ENCODE measurements around the gene PEX14. TPM values are rescaled to one million over a fixed set of nuclear protein-coding genes. Genes with fewer than 3 reads are reported as not detected.
A peak's percentile ranks its signal among the peaks of the same experiment; 100 is the strongest.

Gene PEX14
- total RNA-seq, 5 donors from 2014 or later (not counting 1 experiment from before 2014, with no cell fraction given): 22.3 to 24.5 (median 22.7) TPM

GRCh38 chr1:10629091-10629815 is 154.5 kb downstream of the PEX14 start:
- no peaks in the 10 kb centered on the region for H3K27me3 Mint-ChIP-seq
- no peaks in the 10 kb centered on the region for H3K4me1 Mint-ChIP-seq
- DNase-seq (no peak), ATAC-seq (replicated peaks in 1 of 4) (no peak)
- Histone ChIP-seq H3K4me1 (ENCODE audit: control insufficient read depth in 1 of 2, extremely low read depth in 1 of 2, insufficient read depth in 2 of 2, low read length in 2 of 2) (no peaks in the 10 kb centered on the region), H3K36me3 (ENCODE audit: control insufficient read depth in 2 of 2, extremely low read depth in 1 of 2, insufficient read depth in 1 of 2, low read length in 1 of 2) (peaks cover 20 to 37% of the 10 kb centered on the region in 2 donors), H3K27ac (ENCODE audit: low read length) (no peak overlapping the region), H3K9me3 (no peaks in the 10 kb centered on the region), H3K27me3 (replicated peaks in 1 of 2; ENCODE audit: control insufficient read depth in 2 of 2, extremely low read depth in 1 of 2, insufficient read depth in 2 of 2, low read length in 1 of 2) (no peaks in the 10 kb centered on the region), H3K4me3 (ENCODE audit: control insufficient read depth in 1 of 2, extremely low read depth in 1 of 2, low read length in 1 of 2) (no peak overlapping the region)
- ChIA-PET CTCF (no interaction called here), POLR2A (no interaction called here)
- no peak overlapping the region for H3K27ac Mint-ChIP-seq
- no peaks in the 10 kb centered on the region for H3K9me3 Mint-ChIP-seq
- H3K36me3 Mint-ChIP-seq: peaks cover 26% of the 10 kb centered on the region
- 92% methylated on average over 23 of the region's 25 CpGs for WGBS (ENCODE audit: insufficient coverage)
- H3K4me3 Mint-ChIP-seq: no peak overlapping the region

GRCh38 chr1:10629816-10630571 is 155.2 kb downstream of the PEX14 start:
- Histone ChIP-seq H3K9me3 (no peaks in the 10 kb centered on the region), H3K4me1 (ENCODE audit: control insufficient read depth in 1 of 2, extremely low read depth in 1 of 2, insufficient read depth in 2 of 2, low read length in 2 of 2) (no peaks in the 10 kb centered on the region), H3K4me3 (ENCODE audit: control insufficient read depth in 1 of 2, extremely low read depth in 1 of 2, low read length in 1 of 2) (no peak overlapping the region), H3K27ac (ENCODE audit: low read length) (no peak overlapping the region), H3K36me3 (ENCODE audit: control insufficient read depth in 2 of 2, extremely low read depth in 1 of 2, insufficient read depth in 1 of 2, low read length in 1 of 2) (peaks cover 13 to 33% of the 10 kb centered on the region in 2 donors), H3K27me3 (replicated peaks in 1 of 2; ENCODE audit: control insufficient read depth in 2 of 2, extremely low read depth in 1 of 2, insufficient read depth in 2 of 2, low read length in 1 of 2) (no peaks in the 10 kb centered on the region)
- H3K27me3 Mint-ChIP-seq: no peaks in the 10 kb centered on the region
- H3K4me1 Mint-ChIP-seq: no peaks in the 10 kb centered on the region
- 92% methylated on average over 28 of the region's 36 CpGs for WGBS (ENCODE audit: insufficient coverage)
- ChIA-PET POLR2A (no interaction called here), CTCF (no interaction called here)
- H3K4me3 Mint-ChIP-seq: no peak overlapping the region
- peak in 1 of 4 experiments; percentile 12 for ATAC-seq (replicated peaks in 1 of 4)
- DNase-seq: no peak
- no peak overlapping the region for H3K27ac Mint-ChIP-seq
- H3K36me3 Mint-ChIP-seq: peaks cover 22% of the 10 kb centered on the region
- no peaks in the 10 kb centered on the region for H3K9me3 Mint-ChIP-seq

GRCh38 chr1:10630661-10631120 is 155.9 kb downstream of the PEX14 start:
- H3K9me3 ChIP-seq: no peaks in the 10 kb centered on the region
- H3K36me3 ChIP-seq (ENCODE audit: control insufficient read depth in 2 of 2, extremely low read depth in 1 of 2, insufficient read depth in 1 of 2, low read length in 1 of 2): peaks cover 13 to 31% of the 10 kb centered on the region in 2 donors
- Mint-ChIP-seq H3K4me1 (no peaks in the 10 kb centered on the region), H3K9me3 (no peaks in the 10 kb centered on the region), H3K27ac (no peak overlapping the region), H3K36me3 (peaks cover 22% of the 10 kb centered on the region), H3K27me3 (no peaks in the 10 kb centered on the region), H3K4me3 (no peak overlapping the region)
- H3K4me1 ChIP-seq (ENCODE audit: control insufficient read depth in 1 of 2, extremely low read depth in 1 of 2, insufficient read depth in 2 of 2, low read length in 2 of 2): no peaks in the 10 kb centered on the region
- H3K4me3 ChIP-seq (ENCODE audit: control insufficient read depth in 1 of 2, extremely low read depth in 1 of 2, low read length in 1 of 2): no peak overlapping the region
- DNase-seq (no peak), ATAC-seq (replicated peaks in 1 of 4) (no peak)
- WGBS (ENCODE audit: insufficient coverage): 99% methylated on average over 10 of the region's 13 CpGs
- no peaks in the 10 kb centered on the region for H3K27me3 ChIP-seq (replicated peaks in 1 of 2; ENCODE audit: control insufficient read depth in 2 of 2, extremely low read depth in 1 of 2, insufficient read depth in 2 of 2, low read length in 1 of 2)
- H3K27ac ChIP-seq (ENCODE audit: low read length): no peak overlapping the region
- CTCF ChIA-PET: no interaction called here
- POLR2A ChIA-PET: no interaction called here

- Histone ChIP-seq H3K27ac (ENCODE audit: low read length) (no peak overlapping the region), H3K4me3 (ENCODE audit: control insufficient read depth in 1 of 2, extremely low read depth in 1 of 2, low read length in 1 of 2) (no peak overlapping the region), H3K27me3 (replicated peaks in 1 of 2; ENCODE audit: control insufficient read depth in 2 of 2, extremely low read depth in 1 of 2, insufficient read depth in 2 of 2, low read length in 1 of 2) (no peaks in the 10 kb centered on the region), H3K4me1 (ENCODE audit: control insufficient read depth in 1 of 2, extremely low read depth in 1 of 2, insufficient read depth in 2 of 2, low read length in 2 of 2) (no peaks in the 10 kb centered on the region), H3K36me3 (ENCODE audit: control insufficient read depth in 2 of 2, extremely low read depth in 1 of 2, insufficient read depth in 1 of 2, low read length in 1 of 2) (peaks cover 13 to 31% of the 10 kb centered on the region in 2 donors), H3K9me3 (no peaks in the 10 kb centered on the region)
- H3K4me3 Mint-ChIP-seq: no peak overlapping the region
- 89% methylated on average over 12 of the region's 20 CpGs for whole genome bisulfite sequencing (ENCODE audit: insufficient coverage)
- ChIA-PET POLR2A (no interaction called here), CTCF (no interaction called here)
- H3K27me3 Mint-ChIP-seq: no peaks in the 10 kb centered on the region
- DNase-seq (no peak), ATAC-seq (replicated peaks in 1 of 4) (no peak)
- no peak overlapping the region for H3K27ac Mint-ChIP-seq
- no peaks in the 10 kb centered on the region for H3K4me1 Mint-ChIP-seq
- no peaks in the 10 kb centered on the region for H3K9me3 Mint-ChIP-seq
- peaks cover 22% of the 10 kb centered on the region for H3K36me3 Mint-ChIP-seq
Measured at GRCh38 chr1:10631121-10631810, 156.5 kb downstream of the PEX14 start.

DNA sequence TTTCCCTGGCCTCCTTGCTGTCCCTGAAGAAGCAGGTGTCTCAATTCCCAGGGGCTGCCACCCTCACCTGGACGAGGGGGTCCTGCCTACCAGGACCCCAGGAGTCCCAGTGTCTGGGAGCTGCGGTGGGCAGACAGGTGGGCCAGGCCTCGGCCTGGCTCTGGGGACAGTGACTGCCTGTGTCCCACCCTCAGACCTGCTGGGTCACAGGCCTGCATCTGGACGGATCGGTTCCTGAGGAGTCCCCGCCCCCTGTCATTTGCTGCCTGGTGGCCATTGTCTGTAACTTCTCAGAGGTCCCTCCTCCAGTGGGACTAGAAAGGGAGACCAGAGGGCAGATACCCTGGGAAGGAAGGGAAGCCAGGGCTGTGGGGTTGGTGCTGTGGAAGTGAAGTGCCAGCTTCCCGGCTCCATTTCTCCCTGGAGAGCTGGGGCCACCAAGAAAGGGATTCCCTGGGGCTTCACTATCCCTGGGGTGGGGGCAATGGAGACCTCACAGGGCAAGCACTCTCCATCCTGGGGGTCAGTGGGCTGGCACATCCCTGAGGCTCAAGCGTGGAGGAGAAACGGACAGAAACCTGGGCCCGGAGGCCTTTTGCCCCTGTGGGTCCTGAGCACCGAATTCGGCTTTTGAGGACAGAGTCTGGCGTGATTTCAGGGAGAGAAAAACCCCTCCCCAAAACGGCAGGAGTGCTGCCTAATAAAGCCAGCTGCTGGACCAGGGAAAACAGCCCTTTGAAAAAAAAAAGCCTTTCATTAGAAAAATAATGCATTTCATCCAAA is 157.3 kb downstream of the PEX14 start:
- Mint-ChIP-seq H3K4me3 (no peak overlapping the region), H3K36me3 (peaks cover 18% of the 10 kb centered on the region), H3K9me3 (no peaks in the 10 kb centered on the region), H3K27ac (no peak overlapping the region), H3K4me1 (no peaks in the 10 kb centered on the region), H3K27me3 (no peaks in the 10 kb centered on the region)
- Histone ChIP-seq H3K27me3 (replicated peaks in 1 of 2; ENCODE audit: control insufficient read depth in 2 of 2, extremely low read depth in 1 of 2, insufficient read depth in 2 of 2, low read length in 1 of 2) (no peaks in the 10 kb centered on the region), H3K4me3 (ENCODE audit: control insufficient read depth in 1 of 2, extremely low read depth in 1 of 2, low read length in 1 of 2) (no peak overlapping the region), H3K9me3 (no peaks in the 10 kb centered on the region), H3K36me3 (ENCODE audit: control insufficient read depth in 2 of 2, extremely low read depth in 1 of 2, insufficient read depth in 1 of 2, low read length in 1 of 2) (peaks cover 10 to 31% of the 10 kb centered on the region in 2 donors), H3K27ac (ENCODE audit: low read length) (no peak overlapping the region), H3K4me1 (ENCODE audit: control insufficient read depth in 1 of 2, extremely low read depth in 1 of 2, insufficient read depth in 2 of 2, low read length in 2 of 2) (no peaks in the 10 kb centered on the region)
- DNase-seq (no peak), ATAC-seq (replicated peaks in 1 of 4) (no peak)
- WGBS (ENCODE audit: insufficient coverage): 91% methylated on average over 7 of the region's 14 CpGs
- ChIA-PET POLR2A (interaction anchor here in 1 of 2 donors (0.6 kb wide), 1 partner anchor 17 kb away, joined by 3 read pairs; no protein-coding TSS in a partner anchor), CTCF (no interaction called here)

- Histone ChIP-seq H3K36me3 (ENCODE audit: control insufficient read depth in 2 of 2, extremely low read depth in 1 of 2, insufficient read depth in 1 of 2, low read length in 1 of 2) (peaks cover 10 to 25% of the 10 kb centered on the region in 2 donors), H3K27me3 (replicated peaks in 1 of 2; ENCODE audit: control insufficient read depth in 2 of 2, extremely low read depth in 1 of 2, insufficient read depth in 2 of 2, low read length in 1 of 2) (no peaks in the 10 kb centered on the region), H3K9me3 (no peaks in the 10 kb centered on the region), H3K4me1 (ENCODE audit: control insufficient read depth in 1 of 2, extremely low read depth in 1 of 2, insufficient read depth in 2 of 2, low read length in 2 of 2) (peaks cover 0 to 2% of the 10 kb centered on the region in 2 experiments), H3K4me3 (ENCODE audit: control insufficient read depth in 1 of 2, extremely low read depth in 1 of 2, low read length in 1 of 2) (no peak overlapping the region), H3K27ac (ENCODE audit: low read length) (no peak overlapping the region)
- Mint-ChIP-seq H3K9me3 (no peaks in the 10 kb centered on the region), H3K27ac (no peak overlapping the region), H3K4me3 (no peak overlapping the region), H3K36me3 (peaks cover 18% of the 10 kb centered on the region), H3K4me1 (peaks cover 0 to 3% (median 3%) of the 10 kb centered on the region in 3 donors), H3K27me3 (no peaks in the 10 kb centered on the region)
- no peak for ATAC-seq (replicated peaks in 1 of 4)
- no peak for DNase-seq
- 97% methylated on average over 13 of the region's 14 CpGs for WGBS (ENCODE audit: insufficient coverage)
- ChIA-PET POLR2A (interaction anchor here in 1 of 2 donors (0.6 kb wide), 1 partner anchor 16 kb away, joined by 3 read pairs; no protein-coding TSS in a partner anchor), CTCF (no interaction called here)
Measured at GRCh38 chr1:10632691-10633090, 157.9 kb downstream of the PEX14 start.

All from T-cell (primary cell).